A549 (cell line): ENCODE results near the gene ELFN1. TPM values are rescaled to one million over a fixed set of nuclear protein-coding genes. Genes with fewer than 3 reads are reported as not detected.

Experiments
- ATAC-seq, 2 experiments: fragments of 200-7000 bp in 1 of 2; fragments of >200 bp in 1 of 2; cut with Nextera tagmentation in 1 of 2; cut with Tn5 transposase in 1 of 2; 3 replicates each; pipeline versions ENCODE4 v1.8.0 to v1.9.1; 2018 to 2020; ENCODE audit warnings: mild to moderate bottlenecking in 1 of 2, moderate library complexity in 1 of 2
- CTCF ChIA-PET: fragments of 300-600 bp; sonication (Branson Sonifier 250); formaldehyde crosslinking; extraction: SDS; loops from one replicate; lab custom pipeline; 2021; ENCODE audit warnings: antibody characterized with exemption, inconsistent platforms; lab: Yijun Ruan, JAX
- POLR2A ChIA-PET: fragments of 350-600 bp; formaldehyde crosslinking; extraction: SDS; loops from one replicate; lab custom pipeline; 2021; ENCODE audit warnings: antibody characterized with exemption, inconsistent platforms; lab: Yijun Ruan, JAX
- DNase-seq, 2 experiments: peaks; one replicate each; pipeline versions ENCODE4 v3.0.0 to v3.0.0-alpha.2; 2011 to 2016; ENCODE audit warnings: low read depth in 1 of 2, low spot score in 1 of 2
- FAIRE-seq: peaks from 2 replicates; lab custom pipeline; 2011; peaks lifted over from hg19 to GRCh38; lab: Jason Lieb, UNC
- H3K27ac ChIP-seq, 2 experiments: fragments of >200 bp; sonication (Bioruptor Twin); formaldehyde crosslinking; 3 replicates each; pipeline ENCODE4 v1.5.1; 2016 to 2017
- H3K4me1 ChIP-seq: fragments of >200 bp; sonication (Bioruptor Twin); formaldehyde crosslinking; 3 replicates; pipeline ENCODE4 v1.6.1; 2016
- H3K4me2 ChIP-seq: fragments of >200 bp; sonication (Bioruptor Twin); formaldehyde crosslinking; 3 replicates; pipeline ENCODE4 v1.6.1; 2016
- H3K4me3 ChIP-seq: fragments of >200 bp; sonication (Bioruptor Twin); formaldehyde crosslinking; 3 replicates; pipeline ENCODE4 v1.5.1; 2016
- H3K9me3 ChIP-seq: fragments of >200 bp; sonication (Bioruptor Twin); formaldehyde crosslinking; 3 replicates; pipeline ENCODE4 v1.6.1; 2016
- ATOH8 ChIP-seq: fragments of 250-450 bp; sonication (Bioruptor Pico); IDR thresholded peaks from 2 replicates; pipeline ENCODE4 v1.5.0; 2020; ENCODE audit warnings: low read depth, mild to moderate bottlenecking, moderate library complexity
- CHD4 ChIP-seq: fragments of 200-600 bp; sonication (generic); IDR thresholded peaks from 2 replicates; pipeline ENCODE4 v1.6.1; 2016; ENCODE audit warnings: antibody characterized with exemption, mild to moderate bottlenecking, borderline replicate concordance
- EP300 ChIP-seq, 2 experiments: fragments of >200 bp; sonication (Bioruptor Twin); formaldehyde crosslinking; IDR thresholded peaks; 2 replicates in 1 of 2; 3 replicates in 1 of 2; pipeline ENCODE4 v1.6.1; 2016 to 2017
- FOSB ChIP-seq: fragments of 250-450 bp; sonication (Bioruptor Pico); IDR thresholded peaks from 2 replicates; pipeline ENCODE4 v1.5.0; 2020; ENCODE audit warnings: mild to moderate bottlenecking, moderate library complexity
- FOSL2 ChIP-seq, 2 experiments: fragments of 450-650 bp in 1 of 2; fragments of >200 bp in 1 of 2; sonication (Bioruptor Twin) in 1 of 2; formaldehyde crosslinking; IDR thresholded peaks; 2 replicates each; pipeline versions ENCODE4 v1.5.0 to v1.6.1; 2016 to 2020; ENCODE audit warnings: mild to moderate bottlenecking in 1 of 2, moderate library complexity in 1 of 2
- FOXS1 ChIP-seq: fragments of 250-450 bp; sonication (Bioruptor Pico); IDR thresholded peaks from 2 replicates; pipeline ENCODE4 v1.5.0; 2020; ENCODE audit warnings: mild to moderate bottlenecking, moderate library complexity
- HDAC2 ChIP-seq: fragments of 200-600 bp; sonication (generic); IDR thresholded peaks from 2 replicates; pipeline ENCODE4 v1.6.1; 2016
- HES2 ChIP-seq: fragments of >200 bp; sonication (Bioruptor Twin); formaldehyde crosslinking; IDR thresholded peaks from 2 replicates; pipeline ENCODE4 v1.6.1; 2016
- KDM1A ChIP-seq: fragments of 200-600 bp; sonication (generic); IDR thresholded peaks from 2 replicates; pipeline ENCODE4 v1.6.1; 2016; ENCODE audit warnings: low read depth, mild to moderate bottlenecking
- MAZ ChIP-seq: fragments of 150-350 bp; IDR thresholded peaks from 2 replicates; pipeline ENCODE4 v1.6.1; 2014; ENCODE audit warnings: antibody characterized with exemption, low read depth, low read length, borderline replicate concordance
- PBX3 ChIP-seq: IDR thresholded peaks from 2 replicates; pipeline ENCODE4 v1.6.1; 2012
- RAD21 ChIP-seq, 2 experiments: fragments of >200 bp in 1 of 2; sonication (Bioruptor Twin) in 1 of 2; formaldehyde crosslinking in 1 of 2; IDR thresholded peaks in 1 of 2; conservative IDR thresholded peaks in 1 of 2; 2 replicates in 1 of 2; 3 replicates in 1 of 2; pipeline ENCODE4 v1.6.1; 2012 to 2018; ENCODE audit warnings: inconsistent platforms in 1 of 2
- RARB ChIP-seq: fragments of 250-450 bp; sonication (Bioruptor Pico); IDR thresholded peaks from 2 replicates; pipeline ENCODE4 v1.8.0; 2021; ENCODE audit warnings: mild to moderate bottlenecking, moderate library complexity
- RFX5 ChIP-seq: fragments of 450-650 bp; IDR thresholded peaks from 2 replicates; pipeline ENCODE4 v1.7.1; 2014; ENCODE audit warnings: antibody characterized with exemption, mild to moderate bottlenecking, moderate library complexity
- SMC3 ChIP-seq: fragments of >200 bp; sonication (Bioruptor Twin); formaldehyde crosslinking; IDR thresholded peaks from 3 replicates; pipeline ENCODE4 v1.6.1; 2018; ENCODE audit warnings: inconsistent platforms
- SREBF2 ChIP-seq: fragments of 450-650 bp; IDR thresholded peaks from 2 replicates; pipeline ENCODE4 v1.6.1; 2014; ENCODE audit warnings: mild to moderate bottlenecking, moderate library complexity
- TFCP2L1 ChIP-seq: fragments of 250-450 bp; sonication (Bioruptor Pico); IDR thresholded peaks from 2 replicates; pipeline ENCODE4 v1.5.0; 2021; ENCODE audit warnings: mild to moderate bottlenecking
- USF2 ChIP-seq: fragments of 450-650 bp; IDR thresholded peaks from 2 replicates; pipeline ENCODE4 v1.6.1; 2014; ENCODE audit warnings: antibody characterized with exemption
- ZFP36 ChIP-seq: fragments of 450-650 bp; IDR thresholded peaks from 2 replicates; pipeline ENCODE4 v1.6.1; 2014; ENCODE audit warnings: borderline replicate concordance; ENCODE audit not compliant: partially characterized antibody
- ZNF302 ChIP-seq: fragments of 250-450 bp; sonication (Bioruptor Pico); IDR thresholded peaks from 2 replicates; pipeline ENCODE4 v1.9.0; 2021; ENCODE audit warnings: inconsistent platforms, mild to moderate bottlenecking, moderate library complexity
- WGBS: methylation state at CpG from one replicate; pipeline ENCODE4 v1.1.6; 2017; ENCODE audit errors: missing lambda C conversion rate; 5-methylcytosine and 5-hydroxymethylcytosine counted together
- polyA plus RNA-seq, 4 experiments: library from polyadenylated mRNA; depleted of rRNA in 3 of 4; stranded (reverse); fragments of >200 nt; fragmentation: RNase III in 1 of 4; extraction: RNeasy Plus Mini Kit Qiagen cat#74134 plus additional on column Dnase treatment in 1 of 4; gene quantifications; 2 replicates in 3 of 4; 3 replicates in 1 of 4; pipeline ENCODE4 v1.2.3, GENCODE V29; 2011 to 2017
- TF ChIP-seq, protein P1 (sequence below): fragments of 250-450 bp; sonication (Bioruptor Pico); IDR thresholded peaks from 2 replicates; pipeline ENCODE4 v1.5.0; 2021; ENCODE audit warnings: mild to moderate bottlenecking, moderate library complexity, borderline replicate concordance
- TF ChIP-seq, protein P2 (sequence below): fragments of >200 bp; sonication (Bioruptor Twin); formaldehyde crosslinking; IDR thresholded peaks from 3 replicates; pipeline ENCODE4 v1.5.1; 2016
- TF ChIP-seq, protein P3 (sequence below): fragments of >200 bp; sonication (Bioruptor Twin); formaldehyde crosslinking; IDR thresholded peaks from 3 replicates; pipeline ENCODE4 v1.6.1; 2016

The ELFN1 gene
- polyA plus RNA-seq, 2 of the 4 experiments (the other 2 are of a cell fraction) = 0.08 to 0.10 TPM

- H3K9me3 ChIP-seq = peaks cover 17% of the 10 kb centered on the region; the same call in 2 of the 3 replicates
- H3K27ac ChIP-seq = no peak overlapping the region
- CTCF ChIA-PET = interaction anchor here (2.1 kb wide), 1 partner anchor 40 kb away, joined by 6 read pairs; no protein-coding TSS in a partner anchor
- FAIRE-seq (no peak), DNase-seq (no peak), ATAC-seq (no peak)
- TF ChIP-seq, protein P1, sequence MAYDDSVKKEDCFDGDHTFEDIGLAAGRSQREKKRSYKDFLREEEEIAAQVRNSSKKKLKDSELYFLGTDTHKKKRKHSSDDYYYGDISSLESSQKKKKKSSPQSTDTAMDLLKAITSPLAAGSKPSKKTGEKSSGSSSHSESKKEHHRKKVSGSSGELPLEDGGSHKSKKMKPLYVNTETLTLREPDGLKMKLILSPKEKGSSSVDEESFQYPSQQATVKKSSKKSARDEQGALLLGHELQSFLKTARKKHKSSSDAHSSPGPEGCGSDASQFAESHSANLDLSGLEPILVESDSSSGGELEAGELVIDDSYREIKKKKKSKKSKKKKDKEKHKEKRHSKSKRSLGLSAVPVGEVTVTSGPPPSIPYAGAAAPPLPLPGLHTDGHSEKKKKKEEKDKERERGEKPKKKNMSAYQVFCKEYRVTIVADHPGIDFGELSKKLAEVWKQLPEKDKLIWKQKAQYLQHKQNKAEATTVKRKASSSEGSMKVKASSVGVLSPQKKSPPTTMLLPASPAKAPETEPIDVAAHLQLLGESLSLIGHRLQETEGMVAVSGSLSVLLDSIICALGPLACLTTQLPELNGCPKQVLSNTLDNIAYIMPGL = no peak
- TF ChIP-seq, protein P2, sequence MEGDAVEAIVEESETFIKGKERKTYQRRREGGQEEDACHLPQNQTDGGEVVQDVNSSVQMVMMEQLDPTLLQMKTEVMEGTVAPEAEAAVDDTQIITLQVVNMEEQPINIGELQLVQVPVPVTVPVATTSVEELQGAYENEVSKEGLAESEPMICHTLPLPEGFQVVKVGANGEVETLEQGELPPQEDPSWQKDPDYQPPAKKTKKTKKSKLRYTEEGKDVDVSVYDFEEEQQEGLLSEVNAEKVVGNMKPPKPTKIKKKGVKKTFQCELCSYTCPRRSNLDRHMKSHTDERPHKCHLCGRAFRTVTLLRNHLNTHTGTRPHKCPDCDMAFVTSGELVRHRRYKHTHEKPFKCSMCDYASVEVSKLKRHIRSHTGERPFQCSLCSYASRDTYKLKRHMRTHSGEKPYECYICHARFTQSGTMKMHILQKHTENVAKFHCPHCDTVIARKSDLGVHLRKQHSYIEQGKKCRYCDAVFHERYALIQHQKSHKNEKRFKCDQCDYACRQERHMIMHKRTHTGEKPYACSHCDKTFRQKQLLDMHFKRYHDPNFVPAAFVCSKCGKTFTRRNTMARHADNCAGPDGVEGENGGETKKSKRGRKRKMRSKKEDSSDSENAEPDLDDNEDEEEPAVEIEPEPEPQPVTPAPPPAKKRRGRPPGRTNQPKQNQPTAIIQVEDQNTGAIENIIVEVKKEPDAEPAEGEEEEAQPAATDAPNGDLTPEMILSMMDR = no peak
- TF ChIP-seq PBX3 (no peak), RARB (CRISPR knock-in tag) (no peak), SREBF2 (no peak), TFCP2L1 (no peak), RAD21 (conservative IDR thresholded peaks at IDR 0.05 in 1 of 2, IDR thresholded peaks at IDR 0.05 in 1 of 2) (no peak), MAZ (no peak), USF2 (no peak), RFX5 (no peak)
- 63% methylated on average over 4 of the region's 4 CpGs for WGBS
- POLR2A ChIA-PET = no interaction called here
- no peaks in the 10 kb centered on the region for H3K4me1 ChIP-seq
- no peak overlapping the region for H3K4me3 ChIP-seq
- H3K4me2 ChIP-seq = no peak overlapping the region
Observed at GRCh38 chr7:1702652-1703051, 32.6 kb downstream of the ELFN1 start.

DNA sequence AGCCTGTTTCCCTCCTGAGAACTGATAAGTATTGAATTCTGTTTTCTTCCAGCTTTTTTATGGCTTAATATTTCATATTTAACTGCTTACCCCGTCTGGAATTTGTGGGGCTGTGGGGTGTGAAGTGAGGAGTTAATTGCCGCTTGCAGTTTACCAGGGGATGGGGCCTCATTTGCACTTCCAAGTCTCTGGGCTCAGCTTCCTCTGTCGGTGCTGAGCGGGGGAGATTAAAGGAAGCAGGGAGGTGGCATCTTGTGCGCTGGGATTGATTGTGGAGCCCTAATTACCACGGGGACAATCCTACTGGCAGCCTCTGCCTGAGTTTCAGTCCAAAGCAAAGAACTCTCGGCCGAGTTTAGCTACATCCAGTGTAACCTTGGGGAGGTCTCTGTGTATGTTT, 33.4 kb downstream of the ELFN1 start:
- H3K4me3 ChIP-seq = no peak overlapping the region
- CTCF ChIA-PET = interaction anchor here (1.8 to 2.1 kb wide), 2 partner anchors 9 to 40 kb away, joined by 5 to 6 read pairs; no protein-coding TSS in a partner anchor
- H3K4me1 ChIP-seq = no peaks in the 10 kb centered on the region
- WGBS = 45% methylated on average over 7 of the region's 8 CpGs
- ATAC-seq (no peak), FAIRE-seq (no peak), DNase-seq (no peak)
- no peak overlapping the region for H3K27ac ChIP-seq
- no peak overlapping the region for H3K4me2 ChIP-seq
- peaks cover 17% of the 10 kb centered on the region; the same call in 2 of the 3 replicates for H3K9me3 ChIP-seq
- POLR2A ChIA-PET = no interaction called here
- TF ChIP-seq ZNF302 (CRISPR knock-in tag) (no peak), CHD4 (no peak), FOXS1 (no peak), ZFP36 (no peak), FOSL2 (IDR thresholded peaks at IDR 0.05) (no peak), FOSL2 (CRISPR knock-in tag; IDR thresholded peaks at IDR 0.05) (no peak), PBX3 (no peak), HES2 (no peak), KDM1A (no peak), HDAC2 (no peak), USF2 (no peak), SMC3 (no peak), FOSB (CRISPR knock-in tag) (no peak), ATOH8 (CRISPR knock-in tag) (no peak), EP300 (IDR thresholded peaks at IDR 0.05) (no peak)
- TF ChIP-seq, protein P3, sequence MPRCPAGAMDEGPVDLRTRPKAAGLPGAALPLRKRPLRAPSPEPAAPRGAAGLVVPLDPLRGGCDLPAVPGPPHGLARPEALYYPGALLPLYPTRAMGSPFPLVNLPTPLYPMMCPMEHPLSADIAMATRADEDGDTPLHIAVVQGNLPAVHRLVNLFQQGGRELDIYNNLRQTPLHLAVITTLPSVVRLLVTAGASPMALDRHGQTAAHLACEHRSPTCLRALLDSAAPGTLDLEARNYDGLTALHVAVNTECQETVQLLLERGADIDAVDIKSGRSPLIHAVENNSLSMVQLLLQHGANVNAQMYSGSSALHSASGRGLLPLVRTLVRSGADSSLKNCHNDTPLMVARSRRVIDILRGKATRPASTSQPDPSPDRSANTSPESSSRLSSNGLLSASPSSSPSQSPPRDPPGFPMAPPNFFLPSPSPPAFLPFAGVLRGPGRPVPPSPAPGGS = no peak
- TF ChIP-seq, protein P2 = no peak
